ENCODE data around the gene NRDE2. TPM values are rescaled to one million over a fixed set of nuclear protein-coding genes. Genes with fewer than 3 reads are reported as not detected.

The NRDE2 gene
- total RNA-seq, 1 experiment from 2014 or later: 20.1 TPM

- TF ChIP-seq CBX3 (IDR thresholded peaks at IDR 0.05; ENCODE audit: low read depth): no peak
- TF ChIP-seq CTCF (IDR thresholded peaks at IDR 0.05 in 2 of 3, conservative IDR thresholded peaks at IDR 0.05 in 1 of 3; ENCODE audit: borderline replicate concordance in 1 of 3, insufficient read depth in 1 of 3, low read depth in 2 of 3, low read length in 2 of 3): no peak
- no peak for TF ChIP-seq RAD21 (IDR thresholded peaks at IDR 0.05; ENCODE audit: low read depth)
- no peak for TF ChIP-seq ZBTB33 (IDR thresholded peaks at IDR 0.05; ENCODE audit: extremely low read depth, insufficient replicate concordance, low read length)
- TF ChIP-seq TCF7L2 (IDR thresholded peaks at IDR 0.05; ENCODE audit: borderline replicate concordance, extremely low read depth, insufficient read depth, insufficient read length): no peak
- no peak overlapping the region for H2AFZ ChIP-seq (ENCODE audit: low read depth, low read length, poor library complexity, severe bottlenecking)
- H4K20me1 ChIP-seq (ENCODE audit: insufficient read depth): no peaks in the 10 kb centered on the region
- no peaks in the 10 kb centered on the region for H3K9me3 ChIP-seq (ENCODE audit: control insufficient read depth in 1 of 2, insufficient read depth in 1 of 2, low read depth in 1 of 2, low read length in 2 of 2)
- H3K9ac ChIP-seq (ENCODE audit: low read length): no peak overlapping the region
- intact Hi-C loops (cut with micrococcal nuclease): no loop called here
- no peak overlapping the region for H3K4me3 ChIP-seq (replicated peaks in 1 of 2; ENCODE audit: low read depth in 1 of 2, low read length in 2 of 2)
- no peaks in the 10 kb centered on the region for H3K9me2 ChIP-seq (ENCODE audit: insufficient read depth)
- POLR2A ChIA-PET: interaction anchor here (0.9 kb wide), 1 partner anchor 67 kb away, joined by 3 read pairs; no protein-coding TSS in a partner anchor
- H3K36me3 ChIP-seq (ENCODE audit: control insufficient read depth in 1 of 2, insufficient read depth in 2 of 2, low read length in 2 of 2): peaks cover 30 to 32% of the 10 kb centered on the region in 2 experiments; a peak in 3 of 4 replicates
- H3K79me2 ChIP-seq (ENCODE audit: insufficient read depth, low read length): no peaks in the 10 kb centered on the region; the same call in 1 of the 2 replicates
- RAD21 ChIA-PET (ENCODE audit: low non-redundant PET in 1 of 2, low total read pairs in 2 of 2, uncharacterized antibody in 2 of 2, unreplicated experiment in 2 of 2): no interaction called here
- no peaks in the 10 kb centered on the region for H3K4me1 ChIP-seq (ENCODE audit: control insufficient read depth in 1 of 2, insufficient read depth in 2 of 2, low read length in 2 of 2)
- no TSS peak for BruUV-seq (replicated peaks)
- no peak overlapping the region for H3K4me2 ChIP-seq (ENCODE audit: low read length)
- H3K27ac ChIP-seq (ENCODE audit: low read depth, low read length): no peak overlapping the region
- DNase-seq (ENCODE audit: low read depth, low spot score) (no peak), ATAC-seq (no peak)
- H3K27me3 ChIP-seq (ENCODE audit: insufficient read depth, low read length): no peaks in the 10 kb centered on the region
- CTCF ChIA-PET: no interaction called here
Observed at GRCh38 chr14:90273532-90273931, 58.2 kb downstream of the NRDE2 start.
